CD1c-positive myeloid dendritic cell (primary cell): ENCODE measurements around the gene ATP1B4.
"Not testable (repeated sequence)": the region's sequence is repeated elsewhere in the genome, so short reads cannot be mapped to it uniquely, and the experiment has no call there.

Experiments
- DNase-seq: peaks from one replicate; pipeline ENCODE4 v3.0.0-alpha.2; 2016; ENCODE audit errors: extremely low spot score

ATP1B4 gene

DNA sequence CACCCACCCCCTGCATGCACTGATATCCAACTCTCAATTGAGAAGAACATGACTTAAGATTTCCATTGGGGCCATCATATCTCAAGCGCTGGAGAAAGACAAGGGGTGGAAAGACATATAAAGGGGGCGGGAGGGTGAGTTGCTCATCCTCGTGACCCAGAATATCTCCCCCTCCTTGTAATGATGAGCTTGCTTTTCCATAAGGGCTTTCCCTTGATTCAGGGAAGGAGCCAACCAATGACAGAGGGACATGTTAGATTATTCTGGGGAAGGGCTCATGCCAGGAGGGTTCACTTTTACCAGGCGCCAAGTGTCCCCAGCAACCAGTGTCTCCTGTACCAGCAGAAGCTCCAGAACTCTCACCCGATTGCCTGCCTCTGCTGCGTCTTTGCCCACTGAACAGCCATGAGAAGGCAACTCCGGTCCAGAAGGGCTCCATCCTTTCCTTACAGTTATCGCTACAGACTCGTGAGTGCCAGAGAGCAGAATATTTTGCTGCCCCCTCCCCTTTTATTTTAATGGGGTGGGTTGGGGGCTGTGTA is at the start of gene ATP1B4:
ATP1B4 (plus strand) TSS at position 326 of the 542 bp plus-strand sequence; CDS start at position 406, 80 bp downstream.
- DNase-seq = no peak

DNA sequence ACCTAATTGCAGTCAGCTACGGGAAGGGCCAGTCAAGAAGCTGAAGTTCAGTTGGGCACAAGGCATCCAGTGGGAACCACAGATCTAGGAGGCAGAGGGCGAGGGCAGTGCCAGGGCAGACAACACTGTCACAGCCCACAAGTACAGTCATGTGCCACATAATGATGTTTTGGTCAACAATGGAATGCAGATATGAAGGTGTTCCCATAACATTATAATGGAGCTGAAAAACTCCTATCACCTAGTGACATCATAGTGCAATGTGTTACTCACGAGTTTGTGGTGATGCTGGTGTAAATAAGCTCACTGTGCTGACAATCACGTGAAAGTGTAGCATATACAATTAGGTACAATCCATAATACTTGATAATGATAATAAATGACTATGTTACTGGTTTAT is 46.1 kb upstream of the ATP1B4 start:
- DNase-seq = no peak

DNA sequence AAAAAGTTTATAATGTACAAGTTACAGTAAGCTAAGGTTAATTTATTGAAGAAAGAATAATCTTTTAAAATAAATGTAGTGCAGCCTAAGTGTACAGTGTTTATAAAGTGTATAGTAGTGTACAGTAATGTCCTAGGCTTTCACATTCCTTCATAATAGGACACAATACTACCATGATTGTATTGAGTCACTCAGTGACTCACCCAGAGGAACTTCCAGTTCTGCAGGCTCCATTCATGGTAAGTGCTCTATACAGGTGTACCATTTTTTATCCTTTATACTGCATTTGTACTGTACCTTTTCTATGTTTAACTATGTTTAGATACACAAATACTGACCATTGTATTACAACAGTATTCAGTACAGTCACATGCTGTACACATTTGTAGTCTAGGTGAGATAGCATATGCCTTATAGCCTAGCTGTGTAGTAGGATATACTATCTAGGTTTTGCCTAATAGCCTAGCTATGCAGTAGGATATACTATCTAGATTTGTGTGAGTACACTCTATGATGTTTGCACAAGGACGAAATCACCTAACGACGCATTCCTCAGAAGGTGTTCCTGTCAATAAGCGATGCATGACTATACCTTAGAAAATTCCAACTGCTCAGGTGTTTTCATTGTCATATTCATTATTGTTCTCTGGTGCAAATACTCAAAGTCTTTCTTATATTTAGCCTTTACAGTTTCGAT is 45.2 kb upstream of the ATP1B4 start:
- no peak for DNase-seq

DNA sequence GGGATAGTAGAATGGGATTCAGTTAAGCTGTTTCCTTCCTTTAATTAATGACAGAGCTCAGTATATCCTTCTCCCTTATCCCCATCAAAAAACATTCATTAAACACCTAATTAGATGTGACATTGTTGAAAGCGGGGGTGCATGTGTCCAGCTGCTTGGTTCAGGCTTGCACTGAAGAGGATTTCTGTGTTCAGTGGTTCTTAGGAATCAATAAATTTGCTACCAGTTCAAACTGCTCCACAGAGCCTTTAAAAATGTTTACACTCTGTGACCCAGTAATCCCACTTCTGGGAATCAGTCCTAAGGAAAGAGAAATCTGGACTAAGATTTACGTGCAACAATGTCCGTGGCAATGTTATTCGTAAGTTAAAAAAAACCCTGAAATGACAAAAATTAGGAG is 43.5 kb upstream of the ATP1B4 start:
- no peak for DNase-seq

DNA sequence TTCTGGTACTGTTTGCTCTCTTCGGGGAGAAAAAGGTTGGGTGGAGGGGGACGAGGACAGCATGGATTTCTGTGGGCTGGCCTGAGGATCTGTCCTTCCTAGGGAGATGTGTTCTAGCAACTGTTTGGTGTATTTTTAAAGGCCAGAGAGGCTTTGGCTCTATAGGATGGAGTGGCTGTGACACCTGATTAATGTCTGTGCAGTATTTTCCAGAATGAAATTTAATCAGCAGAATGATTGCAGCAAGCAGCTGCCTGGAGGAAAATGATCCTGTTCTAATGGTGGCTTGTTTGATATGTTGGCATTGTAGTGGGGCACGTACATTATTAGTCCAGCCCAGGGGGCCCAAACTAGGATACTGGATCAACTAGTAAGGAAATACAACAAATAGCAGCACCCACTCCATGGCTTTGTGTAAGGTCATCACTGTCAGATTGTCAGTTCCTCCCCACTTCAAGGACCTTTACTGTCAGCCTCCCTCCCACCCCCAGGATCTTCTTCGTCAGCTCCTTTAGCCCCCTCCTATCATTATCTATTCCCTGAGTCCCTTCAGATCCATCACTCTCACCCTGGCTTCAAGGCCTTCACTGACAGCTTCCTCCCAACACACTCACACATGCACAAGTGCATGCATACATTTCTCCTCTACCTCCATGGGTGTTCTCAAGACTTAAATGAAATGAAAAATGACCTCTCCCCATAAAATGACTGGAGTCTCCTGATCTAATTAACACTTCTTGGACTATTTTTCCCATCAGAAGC is 40.2 kb upstream of the ATP1B4 start:
- DNase-seq = no peak

DNA sequence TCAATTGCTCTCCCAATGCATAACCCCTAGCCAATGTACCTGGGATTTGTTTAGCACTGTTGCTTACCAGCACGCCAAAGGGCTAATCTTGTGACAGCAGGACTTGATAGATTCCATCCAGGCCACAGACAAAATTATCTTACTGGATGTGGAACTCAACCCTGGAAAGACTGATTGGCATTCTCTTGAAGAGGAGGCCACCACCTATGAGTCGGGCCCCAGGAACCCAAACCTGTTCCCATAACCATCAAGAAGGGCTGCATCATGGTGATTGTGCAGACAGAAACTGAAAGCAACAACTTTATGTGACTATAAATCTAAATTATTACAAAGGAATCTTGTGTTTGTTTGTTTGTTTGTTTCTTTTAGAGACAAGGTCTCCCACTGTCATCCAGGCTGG is 30.8 kb upstream of the ATP1B4 start:
- DNase-seq = no peak

DNA sequence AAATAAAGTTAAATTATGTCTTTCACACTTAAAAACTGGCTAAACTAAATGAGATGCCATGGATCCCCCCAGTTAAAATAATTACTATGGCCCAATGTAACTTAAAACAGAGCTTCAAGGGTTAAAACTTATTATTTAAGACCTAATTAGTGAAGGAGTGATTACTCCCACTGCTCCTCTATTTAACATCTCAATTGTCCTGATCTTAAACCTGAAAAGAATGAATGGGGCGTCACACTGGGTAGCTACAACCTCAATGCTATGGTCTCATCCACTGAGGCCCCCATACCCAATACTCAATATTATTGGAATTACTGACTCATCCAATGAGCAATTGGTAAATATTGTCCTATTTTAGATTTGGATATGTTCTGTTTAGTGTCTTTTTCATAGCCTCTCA is 29.5 kb upstream of the ATP1B4 start:
- DNase-seq = no peak

DNA sequence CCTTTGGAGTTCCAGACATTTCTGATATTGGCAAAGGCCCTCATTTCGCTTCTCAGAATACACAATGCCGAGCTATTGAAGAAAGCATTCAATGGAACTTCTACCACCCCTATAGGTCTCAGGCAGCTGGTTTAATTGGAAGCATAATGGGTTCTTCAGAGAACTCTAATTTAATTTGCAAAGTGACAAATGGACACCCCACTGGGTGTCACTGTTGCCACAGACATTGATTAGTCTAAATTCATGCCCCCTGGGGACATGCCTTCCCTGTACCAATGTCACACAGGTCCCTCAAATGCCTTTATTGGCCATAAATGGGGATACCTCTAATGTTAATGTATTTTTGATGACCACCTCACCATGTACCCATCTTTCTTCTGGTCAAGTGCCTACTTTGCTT is 27.7 kb upstream of the ATP1B4 start:
- DNase-seq = no peak

DNA sequence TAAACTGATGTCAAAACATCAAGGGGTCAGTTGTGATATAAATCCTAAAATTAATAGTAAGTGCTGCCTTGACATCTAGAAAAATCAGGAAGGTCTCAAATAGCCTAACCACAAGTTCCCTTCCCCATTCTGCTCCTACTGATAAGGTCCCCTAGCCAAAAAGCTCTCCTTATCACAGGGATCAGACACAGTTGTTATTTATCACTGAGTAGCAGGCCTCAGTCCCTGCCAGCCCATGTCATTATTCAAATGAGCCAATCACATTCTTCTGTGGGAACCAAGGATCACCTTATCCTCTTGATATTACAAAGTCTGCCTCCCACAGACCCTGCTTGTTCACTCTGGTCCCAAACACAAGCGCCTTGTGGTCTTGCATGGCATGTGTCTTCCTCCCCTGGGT is 27.3 kb upstream of the ATP1B4 start:
- no peak for DNase-seq

DNA sequence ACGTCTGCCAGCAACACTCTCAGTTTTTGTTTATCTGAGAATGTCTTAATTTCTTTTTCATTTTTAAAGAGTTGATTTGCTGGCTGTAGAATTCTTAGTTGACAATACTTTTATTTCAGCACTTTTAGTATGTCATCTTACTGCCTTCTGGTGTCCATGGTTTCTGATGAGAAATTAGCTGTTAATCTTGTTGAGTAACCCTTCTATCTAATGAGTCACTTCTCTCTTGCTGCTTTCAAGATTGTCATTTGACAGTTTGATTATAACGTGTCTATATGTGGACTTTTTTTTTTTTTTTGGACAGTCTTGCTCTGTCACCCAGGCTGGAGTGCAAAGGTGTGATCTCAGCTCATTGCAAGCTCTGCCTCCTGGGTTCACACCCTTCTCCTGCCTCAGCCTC is 26.6 kb upstream of the ATP1B4 start:
- DNase-seq = peak; percentile 14

DNA sequence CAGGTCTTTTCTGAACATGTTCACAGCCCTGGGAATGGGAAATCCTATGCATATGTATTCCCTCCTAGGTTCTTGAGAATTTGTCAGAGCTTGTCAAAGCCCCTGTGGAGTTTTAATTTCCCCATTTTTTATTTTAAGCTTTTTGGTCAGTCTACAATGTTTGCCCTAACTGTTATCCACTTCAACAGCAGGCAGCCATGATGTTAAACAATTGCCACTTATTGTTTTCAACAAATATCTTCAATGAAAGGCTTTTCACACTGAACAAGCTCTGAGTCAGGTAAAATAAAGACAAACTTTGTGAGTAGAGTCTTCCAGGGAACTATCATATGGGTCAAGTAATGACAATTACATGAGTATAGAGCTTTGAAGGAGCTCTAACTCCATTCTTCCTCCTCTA is 25.0 kb upstream of the ATP1B4 start:
- no peak for DNase-seq

DNA sequence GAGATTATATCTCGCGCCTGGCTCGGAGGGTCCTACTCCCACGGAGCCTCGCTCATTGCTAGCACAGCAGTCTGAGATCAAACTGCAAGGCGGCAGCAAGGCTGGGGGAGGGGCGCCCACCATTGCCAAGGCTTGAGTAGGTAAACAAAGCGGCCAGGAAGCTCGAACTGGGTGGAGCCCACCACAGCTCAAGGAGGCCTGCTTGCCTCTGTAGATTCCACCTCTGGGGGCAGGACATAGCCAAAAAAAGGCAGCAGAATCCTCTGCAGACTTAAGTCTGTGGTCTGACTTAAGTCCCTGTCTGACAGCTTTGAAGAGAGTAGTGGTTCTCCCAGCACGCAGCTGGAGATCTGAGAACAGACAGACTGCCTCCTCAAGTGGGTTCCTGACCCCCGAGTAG is 17.3 kb upstream of the ATP1B4 start:
- not testable (repeated sequence) for DNase-seq

DNA sequence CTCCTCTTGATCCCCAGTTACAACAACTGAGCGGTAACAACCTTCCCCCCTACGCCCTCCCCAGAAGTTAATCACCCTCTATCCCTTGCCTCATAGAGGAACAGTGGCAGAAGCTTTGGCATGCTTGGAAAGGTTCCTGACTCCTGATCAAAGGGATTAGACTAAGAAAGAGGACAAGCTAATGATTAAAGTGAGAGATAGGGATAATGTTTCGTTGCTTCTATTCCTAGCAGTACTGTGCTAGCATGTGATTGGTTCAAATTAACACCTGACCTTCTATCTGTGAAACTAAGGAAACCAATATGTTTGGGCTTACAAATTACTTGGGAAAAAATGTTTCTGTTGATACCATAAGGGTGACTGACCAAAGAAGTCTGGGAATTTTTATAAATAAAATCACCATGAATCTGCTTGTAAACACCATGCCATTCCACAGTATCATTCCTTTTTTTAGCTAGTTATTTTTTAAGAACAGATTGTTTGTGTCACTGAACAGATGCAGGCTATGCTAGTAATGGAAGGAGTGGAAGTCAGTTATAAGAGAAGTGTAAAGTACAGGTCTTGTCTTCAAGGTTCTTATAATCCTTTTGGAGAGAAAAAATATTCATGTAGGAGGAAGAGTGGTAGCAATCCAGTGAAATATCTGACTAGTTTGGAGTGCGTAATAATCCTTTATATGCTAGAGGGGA is 11.3 kb upstream of the ATP1B4 start:
- DNase-seq = no peak

DNA sequence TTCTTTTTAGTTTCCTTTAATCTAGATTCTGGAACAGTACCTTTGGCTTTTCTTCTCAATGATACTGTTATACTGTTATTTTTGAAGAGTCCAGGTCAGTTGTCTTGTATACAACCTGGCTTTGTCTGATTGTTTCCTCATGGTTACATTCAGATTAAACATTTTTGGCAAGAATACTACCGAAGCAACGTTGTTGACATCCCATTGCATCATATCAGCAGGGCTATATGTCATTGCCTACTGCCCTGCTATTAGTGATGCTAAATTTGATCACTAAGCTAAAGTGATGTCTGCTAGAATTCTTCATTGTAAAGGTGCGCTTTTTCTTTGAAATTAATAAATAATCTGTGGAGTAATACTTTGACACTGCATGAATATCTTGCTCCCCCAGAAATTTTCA is 5.8 kb upstream of the ATP1B4 start:
- no peak for DNase-seq

DNA sequence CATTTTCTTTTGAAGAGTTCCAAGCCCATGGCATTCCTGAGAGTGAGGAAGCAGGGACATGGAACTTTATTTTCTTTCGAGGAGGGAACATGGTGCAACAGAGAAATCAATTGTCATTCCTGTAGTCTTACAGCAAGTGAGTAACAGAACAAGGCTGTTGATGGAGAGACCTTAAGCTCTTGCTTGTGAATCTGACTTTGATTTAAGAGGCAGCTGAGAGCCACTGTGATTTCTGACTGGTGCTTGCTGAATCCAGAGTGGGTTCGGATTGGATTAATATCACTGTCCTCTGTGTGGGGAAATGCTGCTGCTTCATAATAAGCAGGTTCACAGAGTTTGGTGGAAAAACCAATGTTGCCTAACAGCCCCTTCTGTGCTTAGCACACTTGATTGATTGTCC is 4.7 kb upstream of the ATP1B4 start:
- DNase-seq = no peak

DNA sequence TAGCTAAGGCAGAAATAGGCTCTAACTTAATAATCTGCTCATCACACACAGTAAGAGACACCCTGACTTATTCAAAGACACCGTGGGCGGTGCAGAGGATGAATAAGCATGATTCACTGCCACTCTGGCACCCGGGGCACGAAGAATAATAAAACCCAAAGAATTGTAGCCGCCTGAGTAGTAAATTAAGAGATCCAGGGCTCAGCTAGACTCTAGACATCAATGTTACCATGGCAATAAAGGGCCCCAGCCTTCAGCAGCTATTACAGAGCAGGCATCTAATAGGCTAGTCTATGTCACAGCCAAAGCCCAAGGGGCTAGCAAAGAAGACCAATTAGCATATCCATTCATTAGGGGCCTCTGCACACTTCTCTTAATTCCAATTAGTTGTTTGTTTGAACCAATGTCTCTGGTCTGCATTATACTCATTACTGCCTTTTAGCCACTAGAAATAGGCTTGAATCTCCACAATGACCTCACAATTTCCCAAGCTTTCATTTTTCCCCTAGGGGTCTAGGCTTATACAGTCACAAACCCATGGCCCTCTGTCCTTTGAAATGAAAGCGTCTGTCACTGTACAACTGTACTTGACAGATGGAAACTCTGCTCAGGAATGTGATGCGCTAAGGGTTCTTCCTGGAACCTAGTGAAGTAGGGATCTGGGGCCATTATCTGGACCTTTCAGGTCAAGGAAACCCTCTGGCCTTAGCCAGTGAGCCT is 3.0 kb upstream of the ATP1B4 start:
- DNase-seq = peak; percentile 21

DNA sequence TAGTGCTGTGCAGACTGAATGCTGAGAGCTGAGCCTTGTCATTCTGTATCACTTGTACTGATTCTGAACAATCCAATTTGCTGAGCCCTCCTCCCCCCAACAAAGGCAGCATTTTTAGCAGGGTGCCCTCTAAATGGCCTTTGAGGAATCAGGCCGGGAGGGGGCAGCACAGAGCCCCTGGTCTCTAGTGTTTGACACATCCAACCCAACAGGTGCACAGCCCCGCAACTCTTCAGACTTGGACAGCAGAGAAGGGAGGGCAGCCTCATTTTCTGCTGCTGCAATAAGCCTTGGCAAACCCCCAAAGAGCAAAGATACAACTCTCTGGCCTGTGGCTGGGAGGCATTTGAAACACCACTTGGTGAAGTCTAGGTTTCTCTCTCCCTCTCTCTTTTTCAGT is 3.4 kb downstream of the ATP1B4 start:
- peak; percentile 6 for DNase-seq

DNA sequence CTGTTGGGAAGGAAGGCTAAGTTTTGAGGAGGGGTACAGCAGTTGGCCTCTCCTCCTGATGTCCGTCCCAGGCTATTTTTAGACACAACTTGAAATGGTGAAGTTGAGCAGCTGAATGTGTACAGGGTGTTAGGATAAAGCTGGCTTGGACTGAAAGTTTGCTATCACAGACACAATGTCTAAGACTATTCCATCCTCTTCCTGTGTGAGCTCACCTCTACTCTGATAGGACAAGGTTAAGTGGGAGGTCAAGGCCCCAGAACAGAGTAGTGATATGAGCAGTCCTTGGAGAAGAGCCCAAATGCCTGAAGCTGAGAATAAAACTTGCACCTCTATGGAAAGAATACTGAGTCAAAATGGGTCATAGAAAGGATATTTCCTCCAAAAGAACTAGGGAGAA is 4.1 kb downstream of the ATP1B4 start:
- no peak for DNase-seq

DNA sequence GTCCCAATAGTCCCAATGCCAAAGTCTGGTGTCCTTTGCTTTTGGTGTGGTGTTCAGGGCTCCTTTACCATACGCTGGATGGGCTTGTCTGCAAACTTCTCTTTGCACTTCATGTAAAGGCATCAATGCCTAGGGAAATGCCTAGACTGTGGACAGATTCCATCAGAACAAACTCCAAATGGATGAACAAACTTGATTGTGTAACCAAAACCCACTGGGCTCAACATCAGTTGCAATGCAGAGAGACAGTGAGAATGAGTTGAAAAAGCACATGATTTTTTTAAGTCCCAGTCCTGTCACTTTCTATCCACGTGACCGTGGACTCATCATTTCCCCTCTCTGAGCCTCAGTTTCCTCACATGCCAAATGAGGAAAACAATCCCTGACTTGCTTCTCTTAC is 4.9 kb downstream of the ATP1B4 start:
- no peak for DNase-seq

DNA sequence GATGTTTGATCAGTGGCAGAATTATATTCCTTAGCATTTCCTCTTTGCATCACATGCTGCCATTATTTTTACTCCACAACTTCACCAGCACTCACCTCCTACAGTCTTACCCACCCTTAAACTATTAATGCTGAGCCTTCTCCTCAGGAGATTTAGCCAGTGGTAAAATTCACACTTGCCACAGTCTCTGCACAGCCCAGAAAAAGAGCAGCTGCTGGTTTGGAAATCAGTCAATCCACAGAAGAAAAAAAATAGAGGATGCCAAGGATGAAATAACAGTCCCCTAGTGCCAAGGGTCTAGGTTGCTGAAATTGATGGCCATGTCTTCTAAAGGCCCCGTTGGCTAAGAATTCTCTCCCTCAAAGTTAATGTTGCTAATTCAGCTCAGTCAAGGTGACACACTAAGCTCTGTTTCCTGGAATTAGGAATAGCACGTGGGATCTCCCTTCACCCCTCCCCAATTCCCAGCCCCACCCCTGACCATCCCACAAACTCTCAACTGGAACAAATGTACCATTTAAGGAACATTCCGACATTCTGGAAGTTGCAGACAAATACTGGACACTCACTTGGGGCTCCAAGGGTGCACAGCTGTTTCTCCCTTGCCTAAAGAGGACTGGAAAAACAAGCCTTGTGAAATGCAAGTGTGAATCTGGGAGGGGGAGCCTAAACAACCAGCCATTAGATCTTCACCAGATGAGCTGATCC is 5.7 kb downstream of the ATP1B4 start:
- DNase-seq = no peak

DNA sequence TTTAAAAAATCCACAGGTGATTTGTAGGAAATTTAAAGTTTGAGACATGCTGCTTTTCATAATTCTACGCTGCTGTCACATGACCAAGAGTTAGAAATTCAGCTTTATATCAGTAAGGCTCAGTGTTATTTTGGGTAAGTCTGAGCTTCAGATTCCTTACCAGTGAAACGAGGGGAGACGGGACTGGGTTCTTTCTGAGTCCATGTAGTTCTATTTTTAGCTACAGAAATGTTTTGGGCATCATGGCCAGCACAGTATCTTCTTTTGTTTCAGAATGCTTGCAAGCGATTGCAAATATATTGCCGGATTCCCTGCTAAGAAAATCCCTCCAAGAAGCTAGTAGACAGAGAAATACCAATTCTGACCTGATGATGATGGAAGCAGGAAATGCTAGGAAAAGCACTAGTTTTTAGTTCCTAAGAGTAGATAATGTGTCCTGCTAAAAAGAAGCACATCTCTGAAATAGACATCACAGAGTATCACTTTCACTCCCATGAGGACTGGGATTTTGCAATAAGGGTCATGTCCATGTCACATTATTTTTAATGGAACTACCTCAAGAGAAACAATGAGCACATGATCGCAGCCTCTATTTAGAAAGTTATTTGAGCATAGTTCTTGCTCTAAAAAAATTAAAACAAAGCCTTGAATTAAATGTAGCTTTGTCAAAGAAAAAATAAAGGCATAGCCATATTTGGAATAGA is 10.9 kb downstream of the ATP1B4 start:
- no peak for DNase-seq
